Skeletal muscle tissue (tissue), 4 donors: ENCODE results near the gene CLPX. TPM values are rescaled to one million over a fixed set of nuclear protein-coding genes. Genes with fewer than 3 reads are reported as not detected.
A peak's percentile ranks its signal among the peaks of the same experiment; 100 is the strongest.
"Not testable (repeated sequence)": the region's sequence is repeated elsewhere in the genome, so short reads cannot be mapped to it uniquely, and the experiment has no call there.

ENCODE experiments used
- H3K27ac ChIP-seq: one replicate; pipeline ENCODE4 v1.7.0; 2013; ENCODE audit warnings: mild to moderate bottlenecking, low read depth, low read length, inconsistent platforms
- H3K27me3 ChIP-seq, 3 donors: one replicate each; pipeline ENCODE4 v1.7.0; 2013; ENCODE audit warnings: low read length in 3 of 3; ENCODE audit not compliant: control insufficient read depth in 3 of 3, insufficient read depth in 3 of 3
- H3K36me3 ChIP-seq, 3 donors: one replicate each; pipeline ENCODE4 v1.7.0; 2013; ENCODE audit warnings: low read length in 3 of 3; ENCODE audit not compliant: control insufficient read depth in 3 of 3, insufficient read depth in 3 of 3
- H3K4me1 ChIP-seq, 3 donors: one replicate each; pipeline ENCODE4 v1.7.0; 2013; ENCODE audit warnings: low read length in 3 of 3, mild to moderate bottlenecking in 3 of 3; ENCODE audit not compliant: control insufficient read depth in 3 of 3, insufficient read depth in 3 of 3
- H3K4me3 ChIP-seq, 3 donors: one replicate each; pipeline ENCODE4 v1.7.0; 2013; ENCODE audit warnings: low read length in 3 of 3
- H3K9ac ChIP-seq, 3 donors: one replicate each; pipeline ENCODE4 v1.7.0; 2013; ENCODE audit warnings: low read length in 3 of 3, mild to moderate bottlenecking in 3 of 3, moderate library complexity in 2 of 3, low read depth in 1 of 3
- H3K9me3 ChIP-seq, 3 donors: one replicate each; pipeline ENCODE4 v1.7.0; 2013; ENCODE audit warnings: low read length in 3 of 3; ENCODE audit not compliant: control insufficient read depth in 3 of 3
- total RNA-seq: library from RNA; depleted of rRNA; stranded (reverse); fragments of >200 nt; gene quantifications from one replicate; pipeline ENCODE4 v1.2.3, GENCODE V29; 2014
- donor health status: Osteomylitis.

CLPX gene
- total RNA-seq, result 42.3 TPM

- H3K9ac ChIP-seq, result peak within 1 kb of the TSS; percentile 96 to 99 (median 98)
- peak within 1 kb of the TSS; percentile 85 to 94 (median 92) for H3K4me3 ChIP-seq
- no peaks in the 10 kb centered on the region for H3K27me3 ChIP-seq
- H3K27ac ChIP-seq, result peak within 1 kb of the TSS; percentile 96
- no peaks in the 10 kb centered on the region for H3K9me3 ChIP-seq
- peaks cover 7 to 9% (median 8%) of the 10 kb centered on the region in 3 donors for H3K4me1 ChIP-seq
- no peaks in the 10 kb centered on the region for H3K36me3 ChIP-seq
These were observed at the start of gene CLPX for GRCh38 chr15:65184868-65185717. CLPX (minus strand) TSS chr15:65185342; CDS start chr15:65185153, 189 bp downstream.

GRCh38 chr15:65233696-65234095, 48.6 kb upstream of the CLPX start:
- no peaks in the 10 kb centered on the region for H3K36me3 ChIP-seq
- no peak overlapping the region for H3K27ac ChIP-seq
- no peak overlapping the region for H3K9ac ChIP-seq
- H3K4me1 ChIP-seq, result no peaks in the 10 kb centered on the region
- H3K9me3 ChIP-seq, result no peaks in the 10 kb centered on the region
- no peak overlapping the region for H3K4me3 ChIP-seq
- H3K27me3 ChIP-seq, result no peaks in the 10 kb centered on the region

- Histone ChIP-seq H3K27ac (no peak overlapping the region), H3K4me1 (no peaks in the 10 kb centered on the region), H3K27me3 (no peaks in the 10 kb centered on the region), H3K36me3 (no peaks in the 10 kb centered on the region), H3K9ac (no peak overlapping the region), H3K4me3 (no peak overlapping the region), H3K9me3 (no peaks in the 10 kb centered on the region)
These were observed 47.4 kb upstream of the CLPX start for GRCh38 chr15:65232520-65232919.

- Histone ChIP-seq H3K27me3 (no peaks in the 10 kb centered on the region), H3K36me3 (no peaks in the 10 kb centered on the region), H3K9me3 (no peaks in the 10 kb centered on the region), H3K4me3 (no peak overlapping the region), H3K27ac (no peak overlapping the region), H3K4me1 (no peaks in the 10 kb centered on the region), H3K9ac (no peak overlapping the region)
These were observed 46.2 kb upstream of the CLPX start for GRCh38 chr15:65231306-65231705.

- not testable (repeated sequence) for H3K4me1 ChIP-seq, H3K9me3 ChIP-seq, H3K27ac ChIP-seq, H3K36me3 ChIP-seq, H3K9ac ChIP-seq, H3K27me3 ChIP-seq, H3K4me3 ChIP-seq
These were observed 41.8 kb upstream of the CLPX start for GRCh38 chr15:65226901-65227300.

GRCh38 chr15:65226221-65226620, 41.1 kb upstream of the CLPX start:
- no peak overlapping the region for H3K27ac ChIP-seq
- H3K4me3 ChIP-seq, result no peak overlapping the region
- H3K9ac ChIP-seq, result no peak overlapping the region
- no peaks in the 10 kb centered on the region for H3K4me1 ChIP-seq
- H3K27me3 ChIP-seq, result no peaks in the 10 kb centered on the region
- no peaks in the 10 kb centered on the region for H3K9me3 ChIP-seq
- no peaks in the 10 kb centered on the region for H3K36me3 ChIP-seq

GRCh38 chr15:65223996-65224395, 38.9 kb upstream of the CLPX start:
- Histone ChIP-seq H3K9me3 (no peaks in the 10 kb centered on the region), H3K27me3 (no peaks in the 10 kb centered on the region), H3K9ac (no peak overlapping the region), H3K4me1 (no peaks in the 10 kb centered on the region), H3K36me3 (no peaks in the 10 kb centered on the region), H3K27ac (no peak overlapping the region), H3K4me3 (no peak overlapping the region)

- H3K9me3 ChIP-seq, result no peaks in the 10 kb centered on the region
- no peaks in the 10 kb centered on the region for H3K27me3 ChIP-seq
- no peak overlapping the region for H3K4me3 ChIP-seq
- no peak overlapping the region for H3K9ac ChIP-seq
- H3K27ac ChIP-seq, result no peak overlapping the region
- no peaks in the 10 kb centered on the region for H3K36me3 ChIP-seq
- H3K4me1 ChIP-seq, result no peaks in the 10 kb centered on the region
These were observed 37.7 kb upstream of the CLPX start for GRCh38 chr15:65222891-65223290.

- H3K9me3 ChIP-seq, result no peaks in the 10 kb centered on the region
- H3K4me1 ChIP-seq, result no peaks in the 10 kb centered on the region
- no peaks in the 10 kb centered on the region for H3K36me3 ChIP-seq
- no peak overlapping the region for H3K9ac ChIP-seq
- H3K27ac ChIP-seq, result no peak overlapping the region
- H3K4me3 ChIP-seq, result no peak overlapping the region
- H3K27me3 ChIP-seq, result no peaks in the 10 kb centered on the region
These were observed 36.6 kb upstream of the CLPX start for GRCh38 chr15:65221697-65222096.

- H3K27ac ChIP-seq, result no peak overlapping the region
- no peaks in the 10 kb centered on the region for H3K36me3 ChIP-seq
- no peak overlapping the region for H3K4me3 ChIP-seq
These were observed 34.0 kb upstream of the CLPX start for GRCh38 chr15:65219137-65219536.

More at GRCh38 chr15:65219137-65219536, 34.0 kb upstream of the CLPX start:
- H3K9ac ChIP-seq, result no peak overlapping the region
- H3K9me3 ChIP-seq, result no peaks in the 10 kb centered on the region
- H3K27me3 ChIP-seq, result no peaks in the 10 kb centered on the region
- peaks cover 0 to 3% (median 0%) of the 10 kb centered on the region in 3 donors for H3K4me1 ChIP-seq
